NCI-H2029 treated with DMSO at 0.1 percent for 48 hours (cell line): Measurements from ENCODE around the gene GPAM.
"Not testable (repeated sequence)": the region's sequence is repeated elsewhere in the genome, so short reads cannot be mapped to it uniquely, and the experiment has no call there.

ENCODE experiments used
- DNase-seq: peaks from one replicate; lab custom pipeline; 2025; lab: John Stamatoyannopoulos, UW

Gene GPAM

GRCh38 chr10:112132435-112132834, 51.1 kb downstream of the GPAM start:
- DNase-seq: no peak

- no peak for DNase-seq
Measured at GRCh38 chr10:112131996-112132395, 51.6 kb downstream of the GPAM start.

GRCh38 chr10:112131346-112131745, 52.2 kb downstream of the GPAM start:
- DNase-seq: no peak

GRCh38 chr10:112126901-112127300, 56.7 kb downstream of the GPAM start:
- DNase-seq: no peak

GRCh38 chr10:112126172-112126571, 57.4 kb downstream of the GPAM start:
- no peak for DNase-seq

GRCh38 chr10:112124866-112125265, 58.7 kb downstream of the GPAM start:
- no peak for DNase-seq

GRCh38 chr10:112122827-112123226, 60.7 kb downstream of the GPAM start:
- no peak for DNase-seq

GRCh38 chr10:112120491-112120890, 63.1 kb downstream of the GPAM start:
- DNase-seq: no peak

- DNase-seq: no peak
Measured at GRCh38 chr10:112115781-112116385, 67.7 kb downstream of the GPAM start.

- not testable (repeated sequence) for DNase-seq
Measured at GRCh38 chr10:112109779-112110178, 73.8 kb downstream of the GPAM start.
